Mucosa of descending colon (tissue), 3 donors: ENCODE data around the gene MYLIP. TPM values are rescaled to one million over a fixed set of nuclear protein-coding genes. Genes with fewer than 3 reads are reported as not detected.

Source experiments
- ATAC-seq: fragments of 200-7000 bp; cut with Tn5 transposase; one replicate; pipeline ENCODE4 v1.9.1; 2020; ENCODE audit warnings: mild to moderate bottlenecking, moderate library complexity
- DNase-seq, 3 donors: peaks; one replicate each; pipeline ENCODE4 v3.0.0-alpha.2; 2020
- H3K36me3 ChIP-seq: fragments of 200-600 bp; one replicate; pipeline ENCODE4 v1.8.0; 2021; ENCODE audit warnings: low read depth, mild to moderate bottlenecking
- H3K4me1 ChIP-seq: fragments of 200-600 bp; one replicate; pipeline ENCODE4 v1.8.0; 2021; ENCODE audit warnings: low read depth, mild to moderate bottlenecking
- H3K4me3 ChIP-seq: fragments of 200-600 bp; one replicate; pipeline ENCODE4 v1.8.0; 2021; ENCODE audit warnings: mild to moderate bottlenecking
- H3K9me3 ChIP-seq: fragments of 200-600 bp; one replicate; pipeline ENCODE4 v1.8.0; 2021; ENCODE audit warnings: mild to moderate bottlenecking
- CTCF ChIP-seq: fragments of 200-600 bp; IDR thresholded peaks from one replicate; pipeline ENCODE4 v1.8.0; 2022; ENCODE audit warnings: antibody characterized with exemption, mild to moderate bottlenecking
- intact Hi-C, 2 donors: fragments of 100-400 bp; cut with DNase I in 1 of 2; cut with micrococcal nuclease in 1 of 2; formaldehyde crosslinking; loops; one replicate each; pipeline versions ENCODE4 v1.11.0 to v1.11.1; 2022; cut with DNase I, micrococcal nuclease
- total RNA-seq, 3 donors: library from RNA; stranded (reverse); fragmentation: NEBNext Ultra II Directional in 2 of 3; extraction: Animal tissue kit (Norgen Biotek cat#: 25700) in 2 of 3; gene quantifications; one replicate each; pipeline versions ENCODE4 v1.2.1 to v1.2.4, GENCODE V29; 2021 to 2023
- donor health status: DM: no; HTN: no; CAD: no; lungs with moderate emphysema.
- donor health status: DM: no; HTN: no; CAD: no.
- donor health status: DM: no; HTN: yes; CAD: no.

The MYLIP gene
- total RNA-seq, 3 donors from 2014 or later: 22.7 to 64.4 (median 40.3) TPM

DNA sequence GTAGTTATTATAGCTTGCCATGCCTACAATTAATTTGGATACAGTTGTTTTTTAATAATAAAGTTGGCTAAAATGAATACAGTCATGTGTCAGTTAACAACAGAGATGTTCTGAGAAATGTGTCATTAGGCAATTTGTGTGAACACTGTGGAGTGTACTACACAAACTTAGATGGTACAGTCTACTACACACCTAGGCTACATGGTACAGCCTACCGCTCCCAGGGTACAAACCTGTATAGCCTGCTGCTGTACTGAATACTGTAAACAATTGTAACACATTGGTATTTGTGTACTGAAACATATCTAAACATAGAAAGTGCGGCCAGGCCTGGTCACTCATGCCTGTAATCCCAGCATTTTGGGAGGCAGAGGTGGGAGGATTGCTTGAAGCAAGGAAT is 50.2 kb downstream of the MYLIP start:
- DNase-seq: no peak
- no peaks in the 10 kb centered on the region for H3K9me3 ChIP-seq
- no peak overlapping the region for H3K4me3 ChIP-seq
- TF ChIP-seq CTCF: no peak
- intact Hi-C loops: no loop called here
- H3K36me3 ChIP-seq: no peaks in the 10 kb centered on the region
- H3K4me1 ChIP-seq: peaks cover 11% of the 10 kb centered on the region
- no peak for ATAC-seq

GRCh38 chr6:16179970-16180431 is 51.1 kb downstream of the MYLIP start:
- ATAC-seq (peak; percentile 35), DNase-seq (peak in 1 of 3 donors; percentile 12)
- Histone ChIP-seq H3K4me3 (no peak overlapping the region), H3K9me3 (no peaks in the 10 kb centered on the region), H3K36me3 (no peaks in the 10 kb centered on the region), H3K4me1 (peaks cover 7% of the 10 kb centered on the region)
- intact Hi-C loops: loop anchor here in 1 of 2 donors (10.0 kb wide), 1 partner anchor 485 kb away; no protein-coding TSS in a partner anchor
- no peak for TF ChIP-seq CTCF

DNA sequence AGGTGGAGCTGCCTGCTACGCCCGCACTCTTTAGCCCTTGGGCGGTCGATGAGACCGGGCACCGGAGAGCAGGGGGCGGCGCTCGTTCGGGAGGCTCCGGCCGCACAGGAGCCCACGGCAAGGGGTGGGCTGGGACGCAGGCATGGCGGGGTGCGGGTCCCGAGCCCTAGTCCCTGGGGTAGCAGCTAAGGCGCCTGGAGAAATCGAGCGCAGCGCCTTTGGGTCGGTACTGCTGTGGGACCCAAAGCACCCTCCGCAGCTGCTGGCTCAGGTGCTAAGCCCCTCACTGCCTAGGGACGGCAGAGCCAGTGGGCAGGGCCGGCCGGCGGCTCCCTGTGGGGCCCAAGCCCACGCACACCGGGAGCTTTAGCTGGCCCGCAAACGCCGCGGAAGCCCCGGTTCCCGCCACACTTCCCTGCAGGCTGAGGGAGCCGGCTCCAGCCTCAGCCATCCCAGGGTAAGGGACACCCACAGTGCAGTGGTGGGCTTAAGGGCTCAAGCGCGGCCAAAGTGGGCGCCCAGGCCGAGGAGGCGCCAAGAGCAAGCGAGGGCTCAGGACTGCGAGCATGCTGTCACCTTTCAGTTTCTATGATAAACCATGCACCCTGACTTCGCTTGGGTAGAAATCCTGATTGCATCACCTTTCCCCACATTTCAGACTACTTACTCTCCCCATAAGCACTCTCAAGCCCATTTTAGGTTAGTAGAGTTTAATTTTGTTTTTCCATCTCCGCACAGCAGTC is 52.0 kb downstream of the MYLIP start:
- Histone ChIP-seq H3K4me3 (no peak overlapping the region), H3K4me1 (peaks cover 6% of the 10 kb centered on the region), H3K9me3 (no peaks in the 10 kb centered on the region), H3K36me3 (no peaks in the 10 kb centered on the region)
- intact Hi-C loops: loop anchor here in 1 of 2 donors (10.0 kb wide), 1 partner anchor 486 kb away; no protein-coding TSS in a partner anchor
- TF ChIP-seq CTCF: no peak
- DNase-seq (no peak), ATAC-seq (no peak)

DNA sequence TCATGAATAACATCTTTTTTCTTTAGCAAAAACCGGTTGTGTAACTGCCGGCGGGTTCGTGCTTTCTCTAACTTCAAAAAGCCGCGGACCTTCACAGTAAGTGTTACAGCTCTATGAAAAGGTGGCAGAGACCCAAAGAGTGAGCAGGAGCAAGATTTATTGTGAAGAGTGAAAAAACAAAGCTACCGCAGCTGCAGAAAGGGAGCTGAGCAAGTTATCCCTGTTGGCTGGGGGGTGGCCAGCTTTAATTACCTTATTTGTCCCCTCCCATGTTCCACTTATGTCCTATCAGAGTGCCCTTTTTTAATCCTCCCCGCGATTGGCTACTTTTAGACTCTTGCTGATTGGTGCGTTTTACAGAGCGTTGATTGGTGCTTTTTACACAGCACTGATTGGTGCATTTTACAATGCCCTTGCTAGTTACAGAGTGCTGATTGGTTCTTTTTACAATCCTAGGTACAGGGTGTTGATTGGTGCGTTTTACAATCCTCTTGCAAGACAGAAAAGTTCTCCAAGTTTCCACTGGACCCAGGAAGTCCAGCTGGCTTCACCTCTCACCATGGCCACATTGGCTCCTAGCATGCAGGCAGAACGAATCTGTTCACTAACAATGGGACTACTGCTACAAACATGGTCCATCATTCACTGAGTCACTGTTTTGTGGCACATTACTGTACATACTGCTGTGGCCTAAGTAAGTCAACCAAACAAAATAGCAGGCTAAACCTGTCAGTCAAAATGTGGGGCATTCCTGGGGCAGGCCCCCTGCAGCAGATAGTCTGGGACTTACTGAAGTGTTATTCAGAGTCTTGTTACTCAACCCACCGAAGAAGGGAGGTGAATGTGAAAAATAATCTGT is 52.8 kb downstream of the MYLIP start:
- H3K4me1 ChIP-seq: peaks cover 6% of the 10 kb centered on the region
- no peaks in the 10 kb centered on the region for H3K36me3 ChIP-seq
- no peaks in the 10 kb centered on the region for H3K9me3 ChIP-seq
- TF ChIP-seq CTCF: no peak
- ATAC-seq (no peak), DNase-seq (no peak)
- no peak overlapping the region for H3K4me3 ChIP-seq
- intact Hi-C loops: loop anchor here in 1 of 2 donors (10.0 kb wide), 1 partner anchor 487 kb away; no protein-coding TSS in a partner anchor

DNA sequence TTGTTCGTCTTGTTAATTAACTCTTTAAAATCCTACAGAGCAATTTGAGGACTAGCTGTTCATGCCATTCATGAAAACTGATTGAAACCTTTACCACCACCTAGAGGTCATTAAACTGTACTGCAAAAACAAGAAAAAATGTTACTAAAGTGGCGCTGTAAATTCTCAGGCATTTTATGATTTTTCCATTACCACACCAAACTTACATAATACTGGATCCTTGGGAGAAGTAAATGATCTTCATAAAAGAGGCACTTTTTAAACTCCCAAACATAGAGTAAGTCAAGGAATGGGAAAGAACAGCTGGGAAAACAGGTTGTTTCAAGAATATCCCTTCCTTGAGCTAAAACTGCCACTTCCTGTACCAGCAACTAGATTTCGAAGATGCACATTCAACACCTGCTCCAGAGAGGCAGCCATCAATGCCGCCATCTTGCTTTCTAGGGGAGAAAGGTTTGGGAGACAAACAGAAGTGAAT is 54.3 kb downstream of the MYLIP start:
- intact Hi-C loops: loop anchor here in 1 of 2 donors (10.0 kb wide), 1 partner anchor 488 kb away; no protein-coding TSS in a partner anchor

More for the DNA sequence above, 54.3 kb downstream of the MYLIP start:
- Histone ChIP-seq H3K36me3 (no peaks in the 10 kb centered on the region), H3K4me3 (no peak overlapping the region), H3K9me3 (no peaks in the 10 kb centered on the region), H3K4me1 (peaks cover 6% of the 10 kb centered on the region)
- ATAC-seq (peak; percentile 59), DNase-seq (no peak)
- TF ChIP-seq CTCF: peak; percentile 44
